ENCODE results near the gene HSPA5.

GRCh38 chr9:125254231-125254630, 13.1 kb upstream of the HSPA5 start:
- TF ChIP-seq CTCF (IDR thresholded peaks at IDR 0.05) (no peak), ZFX (IDR thresholded peaks at IDR 0.05; ENCODE audit: borderline replicate concordance) (no peak)

Measured in 22Rv1 (cell line).